GM21825 (cell line): Measurements from ENCODE around the gene JAZF1.
"Not testable (repeated sequence)": the region's sequence is repeated elsewhere in the genome, so short reads cannot be mapped to it uniquely, and the experiment has no call there.

ENCODE experiments used
- ATAC-seq: cut with Tn5 transposase; IDR thresholded peaks from one replicate; pipeline ENCODE4 v1.9.1; 2021; ENCODE audit warnings: mild to moderate bottlenecking, moderate library complexity; ENCODE audit not compliant: unreplicated experiment

JAZF1 gene

GRCh38 chr7:28018446-28018845, 162.1 kb downstream of the JAZF1 start:
- no peak for ATAC-seq

- no peak for ATAC-seq
These were observed 162.6 kb downstream of the JAZF1 start for GRCh38 chr7:28018020-28018419.

DNA sequence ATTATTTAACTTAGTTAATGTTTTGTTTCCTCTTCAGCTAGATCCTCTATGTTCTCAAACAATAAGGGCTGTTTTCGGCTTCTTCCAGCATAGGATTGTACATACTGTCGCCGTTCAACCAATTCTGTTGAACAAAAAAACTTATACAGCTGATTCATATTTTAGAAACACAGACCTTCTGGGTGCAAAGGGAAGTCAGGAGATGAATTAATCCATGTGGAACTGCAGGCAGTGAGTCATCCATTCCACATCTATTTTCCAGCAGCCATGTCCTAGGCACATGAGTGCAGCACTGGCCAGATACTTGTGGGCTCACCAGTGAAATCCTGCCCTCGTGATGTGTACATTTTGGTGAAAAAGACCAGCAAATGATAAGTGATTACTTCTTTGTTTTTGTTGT, 163.2 kb downstream of the JAZF1 start:
- ATAC-seq: no peak

- ATAC-seq: no peak
These were observed 164.3 kb downstream of the JAZF1 start for GRCh38 chr7:28016297-28016696.

- ATAC-seq: no peak
These were observed 165.4 kb downstream of the JAZF1 start for GRCh38 chr7:28015169-28015568.

- not testable (repeated sequence) for ATAC-seq
These were observed 166.3 kb downstream of the JAZF1 start for GRCh38 chr7:28014340-28014739.

DNA sequence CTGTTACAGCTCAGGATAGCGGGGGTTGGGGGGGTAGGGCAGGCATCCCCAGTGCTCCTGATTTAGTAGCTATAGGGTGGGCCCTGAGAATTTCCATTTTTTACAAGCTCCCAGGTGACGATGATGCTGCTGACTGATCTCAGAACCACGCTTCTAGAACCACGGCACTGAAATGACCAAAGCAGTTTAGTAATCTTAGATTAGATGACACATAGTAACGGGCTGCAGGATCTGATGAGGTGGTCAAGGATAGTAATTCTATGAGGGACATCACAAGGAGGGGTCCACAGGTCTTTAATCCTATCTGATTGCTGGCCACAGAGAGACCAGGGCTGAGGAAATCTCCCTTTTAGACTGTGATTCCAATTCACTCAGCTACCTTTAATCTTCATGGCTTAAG, 167.2 kb downstream of the JAZF1 start:
- ATAC-seq: no peak

DNA sequence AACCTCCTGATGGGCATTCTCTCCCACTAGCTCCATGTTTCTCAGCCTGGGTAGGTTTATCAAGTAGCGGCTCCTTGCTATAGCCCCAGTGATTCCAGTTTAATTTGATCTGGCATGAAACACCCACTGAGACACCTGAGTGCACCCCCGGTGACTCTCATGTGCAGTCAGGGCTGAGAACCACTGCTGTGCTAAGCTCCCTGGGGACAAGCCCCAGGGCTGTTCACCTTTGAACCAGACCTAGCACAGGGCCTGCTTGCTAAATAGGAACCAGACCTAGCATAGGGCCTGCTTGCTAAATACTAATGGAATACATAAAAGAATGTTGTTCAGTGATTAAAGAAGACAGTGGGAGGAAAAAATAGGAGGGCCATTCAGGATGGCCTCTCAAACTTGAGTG, 167.6 kb downstream of the JAZF1 start:
- ATAC-seq: no peak

GRCh38 chr7:28008911-28009310, 171.7 kb downstream of the JAZF1 start:
- ATAC-seq: no peak

- ATAC-seq: no peak
These were observed 172.4 kb downstream of the JAZF1 start for GRCh38 chr7:28008171-28008570.

DNA sequence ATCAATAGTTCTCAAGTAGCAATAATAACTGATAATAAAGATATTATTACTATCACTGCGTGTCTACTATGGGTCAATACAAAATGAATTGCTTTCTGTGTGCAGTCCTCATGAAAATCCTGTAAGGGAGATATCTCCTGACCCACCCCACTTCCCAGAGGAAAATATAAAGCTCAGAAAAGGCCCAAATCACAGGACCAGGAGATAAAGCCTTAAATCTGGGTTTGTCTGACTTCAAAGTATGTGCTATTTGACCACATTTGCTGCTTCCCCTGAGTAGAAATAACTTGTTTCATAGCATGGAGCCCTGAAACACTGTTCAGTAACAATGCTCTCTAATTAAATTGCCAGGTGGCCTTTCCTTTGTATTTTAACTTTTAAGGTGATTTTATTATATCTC, 174.1 kb downstream of the JAZF1 start:
- ATAC-seq: no peak

GRCh38 chr7:28005847-28006231, 174.8 kb downstream of the JAZF1 start:
- no peak for ATAC-seq

DNA sequence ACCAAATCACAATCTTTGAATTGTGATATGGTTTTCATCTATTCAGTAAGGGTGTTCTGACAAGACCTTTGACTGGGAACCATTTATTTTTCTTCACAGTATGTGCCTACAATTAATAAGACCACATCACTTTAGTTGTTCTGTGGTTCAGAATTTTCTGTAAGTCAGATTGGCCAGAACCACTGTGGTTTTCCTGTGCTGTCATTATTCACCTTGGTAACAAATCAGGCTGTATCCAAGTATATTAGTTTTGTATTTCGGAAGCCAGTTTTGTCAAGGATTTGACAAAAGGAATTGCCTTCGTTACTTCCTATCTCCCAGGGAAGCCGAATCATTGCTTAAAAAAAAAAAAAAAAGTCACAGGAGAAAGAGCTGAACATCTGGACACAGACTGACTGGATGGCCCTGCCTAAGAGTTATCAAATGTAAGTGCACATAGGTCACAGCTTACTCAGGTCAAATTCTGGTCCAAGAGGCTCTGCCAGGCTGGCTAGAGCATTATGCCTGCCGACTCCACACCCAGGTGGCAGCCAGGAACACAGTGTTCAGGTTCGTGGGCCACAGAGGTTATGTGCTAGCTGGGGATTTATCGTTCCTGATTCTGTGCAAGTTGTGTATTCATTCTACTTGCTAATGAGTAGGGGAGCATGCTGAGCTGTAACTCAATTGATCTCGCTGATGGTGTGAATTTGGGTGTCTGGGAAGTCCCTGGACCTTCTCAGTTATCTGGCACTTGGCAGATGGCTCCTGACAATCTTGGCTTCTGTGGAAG, 175.3 kb downstream of the JAZF1 start:
- ATAC-seq: no peak

- no peak for ATAC-seq
These were observed 177.2 kb downstream of the JAZF1 start for GRCh38 chr7:28003408-28003807.

DNA sequence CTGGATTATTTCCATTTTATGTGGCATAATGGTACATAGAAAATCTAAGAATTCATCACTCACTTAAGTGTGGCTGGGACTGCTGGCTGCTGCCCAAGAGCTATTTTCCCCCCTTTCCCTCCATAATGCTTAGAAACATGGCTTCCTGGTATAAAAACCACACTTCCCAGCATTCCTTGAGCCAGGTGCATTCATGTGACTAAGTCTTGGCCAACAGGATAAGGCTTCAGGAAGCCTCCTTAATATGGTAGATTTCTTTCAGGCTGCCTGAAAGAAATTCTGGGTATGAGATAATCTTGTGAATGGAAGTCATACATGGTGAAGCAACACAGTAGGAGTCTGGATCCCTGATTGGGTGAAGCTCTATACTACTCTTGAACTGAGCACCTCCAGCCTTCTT, 178.0 kb downstream of the JAZF1 start:
- no peak for ATAC-seq

- no peak for ATAC-seq
These were observed 178.7 kb downstream of the JAZF1 start for GRCh38 chr7:28001896-28002295.

DNA sequence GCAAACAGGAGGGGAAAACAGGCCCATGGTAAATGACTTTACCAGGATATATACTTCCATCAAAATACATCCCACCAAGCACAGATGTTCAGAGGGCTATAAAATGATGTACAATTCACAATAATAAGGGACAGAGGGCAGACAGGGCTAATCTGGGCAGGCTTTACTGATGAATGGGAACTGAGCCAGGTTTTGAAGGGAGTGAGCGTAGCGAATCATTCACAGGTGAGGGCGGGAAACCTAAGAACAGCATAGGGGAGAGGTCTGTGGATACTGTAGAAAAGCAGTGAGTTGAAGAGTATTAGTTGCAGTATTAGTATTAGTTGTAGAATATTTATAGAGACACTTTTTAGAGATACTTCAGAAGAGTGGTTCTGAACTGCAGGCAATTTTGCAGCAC, 180.8 kb downstream of the JAZF1 start:
- no peak for ATAC-seq

DNA sequence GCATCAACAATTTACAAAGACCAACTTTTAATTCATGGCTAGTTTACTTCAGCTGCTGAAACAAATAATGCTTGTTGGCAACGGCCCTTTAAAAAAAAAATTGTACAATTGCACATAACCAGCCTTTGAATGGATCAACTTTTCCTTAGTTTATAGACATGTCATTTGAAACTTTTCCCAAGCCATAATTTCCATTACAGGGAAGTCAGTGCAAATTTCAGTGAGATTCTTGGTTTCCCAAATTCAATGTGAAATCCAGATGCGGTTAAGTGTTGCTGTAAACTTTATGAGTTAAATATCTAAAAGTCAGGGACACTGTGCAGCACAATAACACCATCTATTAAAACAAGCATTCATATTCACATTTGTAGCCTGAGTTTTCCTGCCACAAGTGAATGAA, 182.2 kb downstream of the JAZF1 start:
- ATAC-seq: no peak

DNA sequence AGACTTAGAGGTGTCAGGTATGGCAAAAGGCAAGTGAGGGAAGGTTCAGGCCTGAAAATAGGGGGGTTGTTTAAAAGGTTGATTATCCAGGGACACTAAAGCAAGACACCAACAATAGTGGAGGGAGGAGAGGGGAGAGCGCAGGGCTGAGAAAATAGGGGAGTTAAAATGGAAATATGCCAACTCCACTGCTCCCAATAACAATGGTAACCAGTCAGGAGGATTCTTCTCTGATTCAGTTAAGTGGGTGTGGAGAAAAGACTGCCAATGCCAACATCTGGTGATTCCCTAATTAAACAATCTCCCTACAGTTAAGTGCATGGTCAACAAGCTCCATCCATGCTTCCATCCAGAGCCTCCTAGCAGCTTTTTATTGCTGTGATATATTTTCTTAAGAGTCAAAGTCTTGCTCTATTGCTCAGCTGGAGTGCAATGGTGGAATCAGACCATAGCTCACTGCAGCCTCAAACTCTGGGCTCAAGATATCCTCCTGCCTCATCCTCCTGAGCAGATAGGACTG, 183.3 kb downstream of the JAZF1 start:
- ATAC-seq: no peak

- no peak for ATAC-seq
These were observed 184.5 kb downstream of the JAZF1 start for GRCh38 chr7:27996141-27996540.

DNA sequence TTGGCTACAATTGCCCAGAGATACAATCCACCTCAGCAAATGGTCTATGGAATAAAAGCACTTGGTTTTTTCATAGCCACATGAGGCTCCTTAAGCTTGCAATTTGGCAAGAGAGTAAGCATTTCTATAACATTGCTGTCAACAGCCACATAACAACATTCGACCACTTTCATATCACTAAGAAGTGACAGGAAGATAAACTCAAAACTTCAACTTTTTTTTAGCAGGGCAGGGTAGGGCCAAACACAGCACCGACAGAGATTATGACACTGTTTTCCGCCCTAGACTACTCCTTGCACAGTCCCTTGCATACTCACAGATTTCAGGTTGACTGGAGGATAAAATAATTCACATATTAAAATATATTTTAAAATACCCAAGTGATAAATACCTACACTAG, 185.4 kb downstream of the JAZF1 start:
- no peak for ATAC-seq

DNA sequence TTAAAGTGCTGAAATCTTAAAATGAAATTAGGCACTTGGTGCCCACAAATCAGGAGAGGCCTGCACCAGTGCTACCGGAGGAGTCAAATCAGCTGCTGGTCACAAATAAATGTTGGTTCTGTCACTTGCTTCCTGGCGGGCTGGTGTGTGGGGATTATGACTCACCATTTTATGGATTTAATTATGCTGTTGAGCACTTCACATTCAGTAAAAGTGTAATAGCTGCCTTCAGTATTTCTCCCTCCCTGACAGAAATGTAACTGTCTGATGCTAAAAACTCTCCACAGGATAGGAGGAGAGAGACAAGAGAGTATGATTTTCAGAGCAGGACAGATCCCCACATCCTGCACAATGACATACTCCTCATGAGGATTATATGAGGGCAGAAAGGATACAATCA, 186.0 kb downstream of the JAZF1 start:
- ATAC-seq: no peak
